CD14-positive monocyte (primary cell): ENCODE results near the gene CARD9. TPM values are rescaled to one million over a fixed set of nuclear protein-coding genes. Genes with fewer than 3 reads are reported as not detected.

Experiments
- DNase-seq, 3 donors: peaks; one replicate each; pipeline ENCODE4 v3.0.0-alpha.2; 2011 to 2022
- H2AFZ ChIP-seq: 2 replicates; pipeline ENCODE4 v1.6.0; 2012; ENCODE audit warnings: mild to moderate bottlenecking, low read depth, low read length, inconsistent platforms; ENCODE audit not compliant: insufficient read depth, poor library complexity, severe bottlenecking
- H3K27ac ChIP-seq, 2 donors: 1 replicate in 1 of 2; 2 replicates in 1 of 2; pipeline ENCODE4 v1.5.1; 2012 to 2013; ENCODE audit warnings: low read length in 2 of 2, control low read depth in 1 of 2, inconsistent platforms in 1 of 2, low read depth in 1 of 2, mild to moderate bottlenecking in 1 of 2
- H3K27me3 ChIP-seq, 2 donors: one replicate each; pipeline versions ENCODE4 v1.6.0 to v1.6.1; 2011 to 2013; ENCODE audit warnings: low read length in 2 of 2; ENCODE audit not compliant: control insufficient read depth in 2 of 2, insufficient read depth in 2 of 2
- H3K36me3 ChIP-seq, 2 donors: replicated peaks in 1 of 2; 1 replicate in 1 of 2; 2 replicates in 1 of 2; pipeline versions ENCODE4 v1.5.1 to v1.6.1; 2012 to 2013; ENCODE audit warnings: low read length in 2 of 2, control low read depth in 1 of 2, inconsistent platforms in 1 of 2, mild to moderate bottlenecking in 1 of 2; ENCODE audit not compliant: insufficient read depth in 2 of 2, control insufficient read depth in 1 of 2
- H3K4me1 ChIP-seq, 2 donors: 1 replicate in 1 of 2; 2 replicates in 1 of 2; pipeline versions ENCODE4 v1.5.1 to v1.6.1; 2012 to 2013; ENCODE audit warnings: low read length in 2 of 2, control low read depth in 1 of 2, inconsistent platforms in 1 of 2, mild to moderate bottlenecking in 1 of 2, moderate library complexity in 1 of 2; ENCODE audit not compliant: insufficient read depth in 2 of 2, control insufficient read depth in 1 of 2
- H3K4me2 ChIP-seq: replicated peaks from 2 replicates; pipeline ENCODE3; 2012; ENCODE audit warnings: low read length, moderate library complexity, mild to moderate bottlenecking; ENCODE audit not compliant: poor library complexity, severe bottlenecking; ENCODE audit errors: extremely low read depth
- H3K4me3 ChIP-seq, 3 experiments: fragments of 200-600 bp in 1 of 3; sonication (generic) in 1 of 3; replicated peaks in 1 of 3; 1 replicate in 2 of 3; 2 replicates in 1 of 3; pipeline ENCODE4 v1.5.1; 2011 to 2013; ENCODE audit warnings: low read length in 3 of 3, mild to moderate bottlenecking in 3 of 3, control low read depth in 2 of 3, low read depth in 2 of 3, inconsistent platforms in 1 of 3, moderate library complexity in 1 of 3
- H3K79me2 ChIP-seq: 2 replicates; pipeline ENCODE4 v1.6.0; 2012; ENCODE audit warnings: mild to moderate bottlenecking, control low read depth, inconsistent platforms, low read length, moderate library complexity; ENCODE audit not compliant: insufficient read depth
- H3K9ac ChIP-seq: 2 replicates; pipeline ENCODE4 v1.6.0; 2017; ENCODE audit warnings: low read length, mild to moderate bottlenecking; ENCODE audit not compliant: insufficient read depth, poor library complexity, severe bottlenecking
- H3K9me3 ChIP-seq, 2 donors: replicated peaks in 1 of 2; 1 replicate in 1 of 2; 2 replicates in 1 of 2; pipeline versions ENCODE4 v1.5.1 to v1.6.1; 2012 to 2013; ENCODE audit warnings: low read length in 2 of 2, control low read depth in 1 of 2; ENCODE audit not compliant: control insufficient read depth in 1 of 2, insufficient read depth in 1 of 2
- H4K20me1 ChIP-seq: 2 replicates; pipeline ENCODE4 v1.6.0; 2012; ENCODE audit warnings: mild to moderate bottlenecking, low read length, control low read depth, moderate library complexity; ENCODE audit not compliant: insufficient read depth
- H3K27ac Mint-ChIP-seq, 7 donors: one replicate each; pipeline ENCODE4 v1.8.0; 2020; ENCODE audit warnings: mild to moderate bottlenecking in 7 of 7, mixed read lengths in 7 of 7, moderate library complexity in 6 of 7, inconsistent platforms in 2 of 7
- H3K27me3 Mint-ChIP-seq, 3 donors: one replicate each; pipeline ENCODE4 v1.8.0; 2021 to 2022; ENCODE audit warnings: low read depth in 3 of 3, mild to moderate bottlenecking in 3 of 3, mixed read lengths in 3 of 3, moderate library complexity in 3 of 3, inconsistent platforms in 1 of 3
- H3K36me3 Mint-ChIP-seq, 2 donors: one replicate each; pipeline ENCODE4 v1.8.0; 2020; ENCODE audit warnings: mixed read lengths in 2 of 2, inconsistent platforms in 1 of 2, mild to moderate bottlenecking in 1 of 2
- H3K4me1 Mint-ChIP-seq: one replicate; pipeline ENCODE4 v1.8.0; 2020; ENCODE audit warnings: mild to moderate bottlenecking, mixed read lengths
- H3K4me3 Mint-ChIP-seq, 2 donors: one replicate each; pipeline ENCODE4 v1.8.0; 2020; ENCODE audit warnings: mild to moderate bottlenecking in 2 of 2, mixed read lengths in 2 of 2, moderate library complexity in 1 of 2
- H3K9me3 Mint-ChIP-seq, 7 donors: one replicate each; pipeline ENCODE4 v1.8.0; 2020 to 2022; ENCODE audit warnings: mixed read lengths in 7 of 7, mild to moderate bottlenecking in 6 of 7, moderate library complexity in 6 of 7, inconsistent platforms in 2 of 7
- CTCF ChIP-seq: fragments of 200-600 bp; IDR thresholded peaks from one replicate; pipeline ENCODE4 v1.8.0; 2022; ENCODE audit warnings: antibody characterized with exemption, mild to moderate bottlenecking
- WGBS: methylation state at CpG from one replicate; pipeline ENCODE4 v1.1.5; 2013; ENCODE audit warnings: missing lambda C conversion rate; ENCODE audit not compliant: insufficient coverage; 5-methylcytosine and 5-hydroxymethylcytosine counted together
- intact Hi-C, 2 donors: fragments of 100-400 bp; cut with micrococcal nuclease; formaldehyde crosslinking; loops; one replicate each; pipeline versions ENCODE4 v1.15.0 to v1.15.1; 2023
- polyA plus RNA-seq, 3 donors: library from polyadenylated mRNA; depleted of rRNA in 1 of 3; unstranded in 2 of 3; stranded (reverse) in 1 of 3; fragments of 300-500 nt in 2 of 3; fragments of >200 nt in 1 of 3; fragmentation: Illumina TruSeq in 2 of 3; gene quantifications; 1 replicate in 2 of 3; 2 replicates in 1 of 3; pipeline ENCODE4 v1.2.3, GENCODE V29; 2012 to 2021

CARD9 gene
- polyA plus RNA-seq, 3 donors: 34.3 to 108 (median 41.4) TPM

- intact Hi-C loops: no loop called here
- Mint-ChIP-seq H3K36me3 (no peaks in the 10 kb centered on the region), H3K4me1 (peaks cover 2% of the 10 kb centered on the region), H3K4me3 (peak overlapping the region; percentile 62 to 79), H3K27me3 (no peaks in the 10 kb centered on the region), H3K27ac (peak overlapping the region in 1 of 7 donors; percentile 9), H3K9me3 (no peaks in the 10 kb centered on the region)
- Histone ChIP-seq H3K4me1 (peaks cover 10 to 12% of the 10 kb centered on the region in 2 donors), H3K27me3 (no peaks in the 10 kb centered on the region), H3K36me3 (no peaks in the 10 kb centered on the region), H3K79me2 (no peaks in the 10 kb centered on the region), H3K4me3 (peak overlapping the region; percentile 21 to 78 (median 33)), H3K9ac (peak overlapping the region; percentile 68), H2AFZ (peak overlapping the region; percentile 89), H3K4me2 (peak overlapping the region; percentile 84), H3K9me3 (no peaks in the 10 kb centered on the region), H4K20me1 (no peaks in the 10 kb centered on the region), H3K27ac (peak overlapping the region in 1 of 2 donors; percentile 62)
- WGBS: 34% methylated on average over 58 of the region's 60 CpGs
- DNase-seq: peak; percentile 62 to 75 (median 73)
- TF ChIP-seq CTCF: no peak
Measured at GRCh38 chr9:136342181-136343120, 31.0 kb downstream of the CARD9 start.

- Histone ChIP-seq H3K79me2 (no peaks in the 10 kb centered on the region), H3K4me2 (no peak overlapping the region), H3K4me1 (peaks cover 10 to 12% of the 10 kb centered on the region in 2 donors), H3K36me3 (no peaks in the 10 kb centered on the region), H3K27ac (no peak overlapping the region), H3K4me3 (no peak overlapping the region), H3K9ac (no peak overlapping the region), H2AFZ (no peak overlapping the region), H4K20me1 (no peaks in the 10 kb centered on the region), H3K9me3 (no peaks in the 10 kb centered on the region), H3K27me3 (no peaks in the 10 kb centered on the region)
- DNase-seq: no peak
- WGBS: over 99% methylated on average over 9 of the region's 10 CpGs
- no peak for TF ChIP-seq CTCF
- intact Hi-C loops: no loop called here
- Mint-ChIP-seq H3K27ac (peak overlapping the region in 2 of 7 donors; percentile 58 to 69), H3K9me3 (no peaks in the 10 kb centered on the region), H3K27me3 (no peaks in the 10 kb centered on the region), H3K4me3 (no peak overlapping the region), H3K36me3 (no peaks in the 10 kb centered on the region), H3K4me1 (peaks cover 2% of the 10 kb centered on the region)
Measured at GRCh38 chr9:136341769-136342168, 31.7 kb downstream of the CARD9 start.
